Left lung (tissue), 10 donors: ENCODE results near the gene ALDH5A1. TPM values are rescaled to one million over a fixed set of nuclear protein-coding genes. Genes with fewer than 3 reads are reported as not detected.

ENCODE experiments used
- ATAC-seq: fragments of 200-7000 bp; cut with Tn5 transposase; one replicate; pipeline ENCODE4 v1.9.1; 2020; ENCODE audit warnings: moderate library complexity
- DNase-seq, 4 donors: peaks; one replicate each; pipeline ENCODE4 v3.0.0-alpha.2; 2013 to 2020
- H3K27ac ChIP-seq, 2 donors: fragments of 200-600 bp; sonication (generic) in 1 of 2; one replicate each; pipeline versions ENCODE4 v1.5.0 to v1.8.0; 2020 to 2021
- H3K27me3 ChIP-seq, 2 donors: fragments of 200-600 bp; sonication (generic) in 1 of 2; one replicate each; pipeline versions ENCODE4 v1.5.0 to v1.8.0; 2020 to 2021
- H3K36me3 ChIP-seq, 2 donors: fragments of 200-600 bp; sonication (generic) in 1 of 2; one replicate each; pipeline versions ENCODE4 v1.5.0 to v1.8.0; 2020 to 2021
- H3K4me1 ChIP-seq, 2 donors: fragments of 200-600 bp; one replicate each; pipeline ENCODE4 v1.8.0; 2021
- H3K4me3 ChIP-seq, 2 donors: fragments of 200-600 bp; sonication (generic) in 1 of 2; one replicate each; pipeline versions ENCODE4 v1.5.0 to v1.8.0; 2020 to 2021; ENCODE audit warnings: mild to moderate bottlenecking in 1 of 2
- H3K9me3 ChIP-seq, 2 donors: fragments of 200-600 bp; sonication (generic) in 1 of 2; one replicate each; pipeline versions ENCODE4 v1.5.0 to v1.8.0; 2020 to 2021
- intact Hi-C, 2 donors: fragments of 100-400 bp; cut with DNase I; formaldehyde crosslinking; loops; one replicate each; pipeline versions ENCODE4 v1.11.2 to v1.14.2; 2022
- polyA plus RNA-seq, 6 donors: library from polyadenylated mRNA; unstranded; fragments of 120-200 nt; gene quantifications; one replicate each; pipeline ENCODE4 v1.2.1, GENCODE V29; 2013; ENCODE audit not compliant: insufficient read length in 6 of 6
- total RNA-seq, 2 donors: library from RNA; stranded (reverse); fragmentation: NEBNext Ultra II Directional; extraction: Animal tissue kit (Norgen Biotek cat#: 25700); gene quantifications; one replicate each; pipeline ENCODE4 v1.2.1, GENCODE V29; 2021
- TF ChIP-seq, protein P1 (sequence below), 2 donors: fragments of 200-600 bp; sonication (generic) in 1 of 2; IDR thresholded peaks; one replicate each; pipeline versions ENCODE4 v1.5.0 to v1.8.0; 2021; ENCODE audit warnings: antibody characterized with exemption in 2 of 2
- donor health status: DM: no; HTN: yes; CAD: no.
- donor health status: DM: no; HTN: no; CAD: no.

The ALDH5A1 gene
- total and polyA plus RNA-seq, 8 donors = 9.7 to 21.8 (median 12.4) TPM

GRCh38 chr6:24543683-24544082 lies 48.9 kb downstream of the ALDH5A1 start:
- Histone ChIP-seq H3K36me3 (no peaks in the 10 kb centered on the region), H3K27ac (no peak overlapping the region), H3K4me1 (no peaks in the 10 kb centered on the region), H3K27me3 (peaks cover 0 to 19% of the 10 kb centered on the region in 2 donors), H3K9me3 (no peaks in the 10 kb centered on the region), H3K4me3 (no peak overlapping the region)
- TF ChIP-seq, protein P1, sequence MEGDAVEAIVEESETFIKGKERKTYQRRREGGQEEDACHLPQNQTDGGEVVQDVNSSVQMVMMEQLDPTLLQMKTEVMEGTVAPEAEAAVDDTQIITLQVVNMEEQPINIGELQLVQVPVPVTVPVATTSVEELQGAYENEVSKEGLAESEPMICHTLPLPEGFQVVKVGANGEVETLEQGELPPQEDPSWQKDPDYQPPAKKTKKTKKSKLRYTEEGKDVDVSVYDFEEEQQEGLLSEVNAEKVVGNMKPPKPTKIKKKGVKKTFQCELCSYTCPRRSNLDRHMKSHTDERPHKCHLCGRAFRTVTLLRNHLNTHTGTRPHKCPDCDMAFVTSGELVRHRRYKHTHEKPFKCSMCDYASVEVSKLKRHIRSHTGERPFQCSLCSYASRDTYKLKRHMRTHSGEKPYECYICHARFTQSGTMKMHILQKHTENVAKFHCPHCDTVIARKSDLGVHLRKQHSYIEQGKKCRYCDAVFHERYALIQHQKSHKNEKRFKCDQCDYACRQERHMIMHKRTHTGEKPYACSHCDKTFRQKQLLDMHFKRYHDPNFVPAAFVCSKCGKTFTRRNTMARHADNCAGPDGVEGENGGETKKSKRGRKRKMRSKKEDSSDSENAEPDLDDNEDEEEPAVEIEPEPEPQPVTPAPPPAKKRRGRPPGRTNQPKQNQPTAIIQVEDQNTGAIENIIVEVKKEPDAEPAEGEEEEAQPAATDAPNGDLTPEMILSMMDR (IDR thresholded peaks at IDR 0.05) = no peak
- no peak for DNase-seq
- no peak for ATAC-seq
- intact Hi-C loops = no loop called here

DNA sequence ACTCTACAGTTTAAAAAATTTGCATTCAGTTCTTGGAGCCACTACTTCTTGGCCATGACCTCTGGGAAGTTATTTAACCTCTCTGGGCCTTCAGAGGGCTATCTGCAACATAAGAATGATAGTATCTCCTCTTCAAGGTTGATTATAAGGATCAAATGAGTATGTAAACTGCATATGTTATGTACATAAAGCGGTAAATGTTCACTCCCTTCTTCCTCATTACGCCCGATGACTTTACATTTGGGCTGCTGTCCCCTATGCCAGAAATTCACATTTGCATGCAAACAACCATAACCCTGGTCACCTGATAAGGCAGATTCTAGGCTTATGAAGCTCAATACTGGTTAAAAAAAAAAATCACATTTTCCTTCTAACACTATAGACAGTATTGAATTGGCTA lies 50.4 kb downstream of the ALDH5A1 start:
- H3K4me3 ChIP-seq = no peak overlapping the region
- intact Hi-C loops = no loop called here
- no peak for DNase-seq
- no peak for ATAC-seq
- H3K27ac ChIP-seq = no peak overlapping the region
- TF ChIP-seq, protein P1 (IDR thresholded peaks at IDR 0.05) = no peak
- H3K9me3 ChIP-seq = no peaks in the 10 kb centered on the region
- H3K36me3 ChIP-seq = no peaks in the 10 kb centered on the region
- H3K4me1 ChIP-seq = no peaks in the 10 kb centered on the region
- peaks cover 0 to 19% of the 10 kb centered on the region in 2 donors for H3K27me3 ChIP-seq

GRCh38 chr6:24545691-24546090 lies 50.9 kb downstream of the ALDH5A1 start:
- H3K9me3 ChIP-seq = no peaks in the 10 kb centered on the region
- no peaks in the 10 kb centered on the region for H3K4me1 ChIP-seq
- H3K4me3 ChIP-seq = no peak overlapping the region
- no peak overlapping the region for H3K27ac ChIP-seq
- H3K36me3 ChIP-seq = no peaks in the 10 kb centered on the region
- intact Hi-C loops = no loop called here
- ATAC-seq (no peak), DNase-seq (no peak)
- peaks cover 0 to 19% of the 10 kb centered on the region in 2 donors for H3K27me3 ChIP-seq
- TF ChIP-seq, protein P1 (IDR thresholded peaks at IDR 0.05) = no peak

GRCh38 chr6:24546439-24546838 lies 51.7 kb downstream of the ALDH5A1 start:
- no peaks in the 10 kb centered on the region for H3K4me1 ChIP-seq
- H3K9me3 ChIP-seq = no peaks in the 10 kb centered on the region
- no peak overlapping the region for H3K27ac ChIP-seq
- H3K36me3 ChIP-seq = no peaks in the 10 kb centered on the region
- ATAC-seq (no peak), DNase-seq (no peak)
- intact Hi-C loops = no loop called here
- H3K4me3 ChIP-seq = no peak overlapping the region
- H3K27me3 ChIP-seq = peaks cover 0 to 19% of the 10 kb centered on the region in 2 donors
- TF ChIP-seq, protein P1 (IDR thresholded peaks at IDR 0.05) = no peak

- TF ChIP-seq, protein P1 (IDR thresholded peaks at IDR 0.05) = no peak
- Histone ChIP-seq H3K36me3 (no peaks in the 10 kb centered on the region), H3K4me3 (no peak overlapping the region), H3K27me3 (peaks cover 0 to 19% of the 10 kb centered on the region in 2 donors), H3K4me1 (no peaks in the 10 kb centered on the region), H3K27ac (no peak overlapping the region), H3K9me3 (no peaks in the 10 kb centered on the region)
- intact Hi-C loops = no loop called here
- no peak for DNase-seq
- ATAC-seq = no peak
Measured at GRCh38 chr6:24547243-24547642, 52.5 kb downstream of the ALDH5A1 start.
